AG20443 (cell line): ENCODE measurements around the gene KCTD21.
"Not testable (repeated sequence)": the region's sequence is repeated elsewhere in the genome, so short reads cannot be mapped to it uniquely, and the experiment has no call there.

Experiments
- DNase-seq: peaks from one replicate; pipeline ENCODE4 v3.0.0; 2012; ENCODE audit warnings: low spot score, mixed read lengths

The KCTD21 gene

GRCh38 chr11:78175862-78176261 is 12.6 kb downstream of the KCTD21 start:
- not testable (repeated sequence) for DNase-seq

GRCh38 chr11:78171951-78172350 is 16.5 kb downstream of the KCTD21 start:
- DNase-seq, result no peak

GRCh38 chr11:78170874-78171549 is 17.4 kb downstream of the KCTD21 start:
- DNase-seq, result no peak

- DNase-seq, result no peak
Measured at GRCh38 chr11:78170413-78170812, 18.0 kb downstream of the KCTD21 start.

- DNase-seq, result peak; percentile 94
Measured at GRCh38 chr11:78168539-78169477, 19.6 kb downstream of the KCTD21 start.

- DNase-seq, result no peak
Measured at GRCh38 chr11:78166855-78167469, 21.5 kb downstream of the KCTD21 start.

- no peak for DNase-seq
Measured at GRCh38 chr11:78164471-78164870, 24.0 kb downstream of the KCTD21 start.

- DNase-seq, result no peak
Measured at GRCh38 chr11:78163828-78164227, 24.6 kb downstream of the KCTD21 start.

- no peak for DNase-seq
Measured at GRCh38 chr11:78161962-78162371, 26.5 kb downstream of the KCTD21 start.

- DNase-seq, result no peak
Measured at GRCh38 chr11:78161346-78161745, 27.1 kb downstream of the KCTD21 start.

GRCh38 chr11:78160557-78160956 is 27.9 kb downstream of the KCTD21 start:
- DNase-seq, result no peak

- peak; percentile 51 for DNase-seq
Measured at GRCh38 chr11:78158987-78159652, 29.3 kb downstream of the KCTD21 start.

- no peak for DNase-seq
Measured at GRCh38 chr11:78156127-78156844, 32.1 kb downstream of the KCTD21 start.

- DNase-seq, result no peak
Measured at GRCh38 chr11:78151804-78152203, 36.6 kb downstream of the KCTD21 start.

- no peak for DNase-seq
Measured at GRCh38 chr11:78150754-78151153, 37.7 kb downstream of the KCTD21 start.

- no peak for DNase-seq
Measured at GRCh38 chr11:78150346-78150745, 38.1 kb downstream of the KCTD21 start.

GRCh38 chr11:78149646-78150045 is 38.8 kb downstream of the KCTD21 start:
- DNase-seq, result peak; percentile 76

- DNase-seq, result no peak
Measured at GRCh38 chr11:78147807-78148206, 40.6 kb downstream of the KCTD21 start.

GRCh38 chr11:78145511-78146025 is 42.9 kb downstream of the KCTD21 start:
- DNase-seq, result no peak

- no peak for DNase-seq
Measured at GRCh38 chr11:78140392-78141077, 47.9 kb downstream of the KCTD21 start.
